Epithelial cell of proximal tubule (primary cell): ENCODE results near the gene ALS2CL. TPM values are rescaled to one million over a fixed set of nuclear protein-coding genes. Genes with fewer than 3 reads are reported as not detected.

ENCODE experiments used
- DNase-seq: peaks from one replicate; pipeline ENCODE4 v3.0.0-alpha.2; 2011; ENCODE audit warnings: low read depth
- H3K4me3 ChIP-seq: 2 replicates; pipeline ENCODE4 v1.5.1; 2011; ENCODE audit warnings: low read depth, mild to moderate bottlenecking, low read length
- CTCF ChIP-seq: conservative IDR thresholded peaks from 2 replicates; pipeline ENCODE4 v1.5.1; 2012; ENCODE audit warnings: low read depth, mild to moderate bottlenecking, low read length
- total RNA-seq: library from RNA; depleted of rRNA; stranded (reverse); fragments of >200 nt; gene quantifications from 2 replicates; pipeline ENCODE4 v1.2.3, GENCODE V29; 2015

ALS2CL gene
- total RNA-seq, 1 donor from 2014 or later, result 17.8 TPM

DNA sequence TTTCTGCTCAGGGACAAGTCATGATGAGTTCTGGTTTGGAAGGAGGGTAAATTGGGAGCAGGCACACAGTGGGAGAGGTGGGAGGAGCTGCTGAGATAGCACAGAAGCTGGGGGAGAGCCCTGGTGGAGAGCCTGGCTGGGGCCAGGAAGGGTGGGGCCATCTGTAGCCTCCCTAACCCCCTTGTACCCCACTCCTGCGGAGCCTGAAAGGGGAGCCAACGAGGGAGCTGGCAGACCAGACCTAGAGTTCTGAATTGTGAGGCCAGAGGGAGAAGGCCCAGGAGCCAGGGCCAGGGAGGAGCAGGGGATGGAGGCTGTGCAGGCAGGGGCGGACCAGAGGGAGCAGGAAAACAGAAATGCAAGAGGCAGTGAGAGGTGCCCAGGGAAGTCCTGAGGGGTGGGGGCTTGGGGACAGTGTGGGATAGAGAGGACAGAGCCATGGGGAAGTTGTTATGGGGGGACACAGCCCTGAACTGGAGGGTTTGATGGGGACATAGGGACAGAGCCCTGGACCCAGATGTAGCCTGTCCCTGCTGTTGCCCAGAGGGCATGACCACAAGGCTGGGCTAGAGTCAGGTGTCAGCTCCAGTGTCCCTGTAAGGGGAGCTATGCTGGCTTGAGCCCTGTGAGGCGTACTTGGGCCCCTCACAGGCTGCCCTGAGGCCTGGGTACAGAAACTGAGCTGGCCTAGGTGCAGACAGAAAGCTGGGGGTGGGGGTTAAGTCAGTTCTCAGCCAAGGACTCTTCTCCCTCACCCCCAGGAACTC is 8.9 kb upstream of the ALS2CL start:
- DNase-seq, result no peak
- H3K4me3 ChIP-seq, result no peak overlapping the region
- TF ChIP-seq CTCF, result no peak

DNA sequence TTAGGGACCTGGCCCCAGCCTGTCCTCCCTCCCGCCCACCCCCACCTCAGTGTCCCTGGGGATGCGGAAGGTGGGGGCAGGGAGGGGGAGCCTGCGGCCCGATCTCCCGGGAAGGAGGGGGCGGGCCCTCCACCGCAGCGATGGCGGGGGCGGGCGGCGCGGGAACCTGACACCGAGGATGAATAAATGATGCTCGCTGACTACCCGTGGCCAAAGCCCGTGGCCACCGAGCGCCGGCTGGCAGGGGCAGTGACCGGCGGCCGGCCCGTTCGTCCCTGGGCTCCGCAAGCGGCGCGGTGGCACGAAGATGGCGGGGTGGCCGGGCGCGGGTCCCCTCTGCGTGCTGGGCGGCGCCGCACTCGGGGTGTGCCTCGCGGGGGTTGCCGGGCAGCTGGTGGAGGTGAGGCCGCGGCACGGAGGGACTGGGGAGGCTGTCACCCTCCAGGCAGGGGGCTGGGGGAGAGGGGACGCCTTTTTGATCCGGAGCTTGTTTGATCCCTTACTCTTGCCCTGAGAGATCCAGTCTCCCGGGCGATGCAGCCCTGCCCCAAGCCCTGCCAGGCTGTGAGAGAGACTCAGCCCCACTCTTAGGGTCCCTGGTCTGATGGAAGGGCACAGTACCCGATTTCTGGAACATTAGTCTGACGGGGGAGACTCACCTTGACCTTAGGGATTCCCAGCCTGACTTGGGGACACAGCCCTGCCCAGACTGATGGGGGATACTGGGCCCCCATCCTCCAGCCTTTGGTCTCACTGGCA is 7.9 kb upstream of the ALS2CL start, which contains the start of gene TMIE:
TSS of gene TMIE (plus strand) at position 212 of the 759 bp plus-strand sequence. CDS start at position 308, 96 bp downstream.
- no peak within 1 kb of the TSS for H3K4me3 ChIP-seq
- no peak for TF ChIP-seq CTCF
- DNase-seq, result no peak

GRCh38 chr3:46700772-46701171 is 7.3 kb upstream of the ALS2CL start:
- TF ChIP-seq CTCF, result no peak
- no peak for DNase-seq

GRCh38 chr3:46699676-46700523 is 6.4 kb upstream of the ALS2CL start:
- DNase-seq, result no peak
- H3K4me3 ChIP-seq, result no peak overlapping the region
- no peak for TF ChIP-seq CTCF

More at GRCh38 chr3:46700772-46701171, 7.3 kb upstream of the ALS2CL start:
- H3K4me3 ChIP-seq, result no peak overlapping the region

DNA sequence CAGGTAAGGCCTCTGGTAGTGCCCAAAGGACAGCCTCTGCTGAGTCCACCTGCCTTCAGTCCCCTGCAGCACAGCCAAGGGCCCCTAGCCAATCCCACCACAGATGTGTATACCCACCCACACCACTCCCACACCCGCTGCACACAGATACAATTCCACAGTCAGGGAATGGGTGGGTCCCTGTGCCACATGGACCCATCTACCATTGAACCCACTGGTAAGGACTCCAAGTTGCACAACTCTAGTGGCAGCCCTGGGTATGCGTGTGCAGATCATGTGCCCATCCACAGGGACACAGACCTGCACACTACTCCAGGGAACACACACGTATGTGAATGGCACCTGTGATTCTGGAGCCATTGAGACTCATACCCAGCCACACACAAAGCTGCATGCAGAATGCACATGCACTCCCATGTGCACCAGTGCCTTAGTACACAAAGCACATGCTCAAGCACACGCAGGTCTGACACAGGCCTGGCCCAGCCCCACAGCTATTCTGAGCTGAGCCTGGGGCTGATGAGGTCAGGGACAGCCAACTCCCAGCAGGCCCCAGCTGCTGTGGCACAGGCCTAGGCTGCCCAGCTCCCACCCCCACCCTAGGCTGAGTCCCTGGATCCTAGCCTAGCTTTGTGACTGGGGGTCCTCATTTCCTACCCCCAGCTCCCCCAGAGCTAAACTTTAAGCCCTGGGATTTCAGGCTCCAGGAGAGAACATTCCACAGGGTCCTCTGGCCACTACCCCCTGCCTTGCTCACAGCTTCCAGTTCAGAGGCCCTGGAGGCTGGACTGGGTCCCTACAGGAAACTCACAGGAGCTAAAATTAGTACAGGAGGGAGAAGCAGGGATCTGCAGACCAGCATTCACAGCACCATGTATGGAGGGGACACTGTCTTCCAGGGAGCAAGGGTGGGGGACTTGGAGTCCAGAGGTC is 2.7 kb upstream of the ALS2CL start:
- no peak overlapping the region for H3K4me3 ChIP-seq
- no peak for TF ChIP-seq CTCF
- no peak for DNase-seq
